H1 (cell line): Measurements from ENCODE around the gene ZHX3.

Experiments
- CTCF ChIP-seq, 3 experiments: IDR thresholded peaks; 1 replicate in 2 of 3; 2 replicates in 1 of 3; pipeline versions ENCODE4 v1.5.1 to v1.6.1; 2011; ENCODE audit warnings: low read length in 3 of 3, mild to moderate bottlenecking in 3 of 3, inconsistent platforms in 2 of 3, low read depth in 1 of 3, moderate library complexity in 1 of 3; ENCODE audit not compliant: insufficient read depth in 1 of 3; ENCODE audit errors: control extremely low read depth in 1 of 3
- EP300 ChIP-seq, 2 experiments: IDR thresholded peaks; 1 replicate in 1 of 2; 2 replicates in 1 of 2; pipeline ENCODE4 v1.6.1; 2011 to 2012; ENCODE audit warnings: low read depth in 2 of 2, low read length in 2 of 2, mild to moderate bottlenecking in 2 of 2, borderline replicate concordance in 1 of 2, inconsistent platforms in 1 of 2, moderate library complexity in 1 of 2
- EZH2 ChIP-seq: fragments of 200-600 bp; sonication (generic); IDR thresholded peaks from 2 replicates; pipeline ENCODE4 v1.7.1; 2012; ENCODE audit warnings: low read depth, mild to moderate bottlenecking, moderate library complexity, low read length, inconsistent platforms; ENCODE audit not compliant: severe bottlenecking
- GABPA ChIP-seq: IDR thresholded peaks from 2 replicates; pipeline ENCODE4 v1.6.1; 2011; ENCODE audit warnings: mild to moderate bottlenecking, low read length, moderate library complexity, borderline replicate concordance; ENCODE audit not compliant: insufficient read depth
- JUND ChIP-seq: IDR thresholded peaks from 2 replicates; pipeline ENCODE4 v1.6.1; 2011; ENCODE audit warnings: mild to moderate bottlenecking, improper control_type of control experiment, low read length
- KDM1A ChIP-seq: fragments of 200-600, 300-600 bp; sonication (generic); IDR thresholded peaks from 2 replicates; pipeline ENCODE4 v1.7.1; 2016; ENCODE audit warnings: mild to moderate bottlenecking, low read length, borderline replicate concordance
- RNF2 ChIP-seq: fragments of 200-900, 300-1000 bp; sonication (generic); IDR thresholded peaks from 2 replicates; pipeline ENCODE4 v1.7.1; 2016; ENCODE audit warnings: borderline replicate concordance, low read depth, mild to moderate bottlenecking, antibody characterized with exemption, low read length; ENCODE audit not compliant: poor library complexity, severe bottlenecking; ENCODE audit errors: missing control alignments
- SP2 ChIP-seq: IDR thresholded peaks from 2 replicates; pipeline ENCODE4 v1.6.1; 2012; ENCODE audit warnings: mild to moderate bottlenecking, low read length, inconsistent platforms
- SRF ChIP-seq: IDR thresholded peaks from 2 replicates; pipeline ENCODE4 v1.6.1; 2011; ENCODE audit warnings: mild to moderate bottlenecking, low read depth, low read length, moderate library complexity
- SUZ12 ChIP-seq: fragments of 200-600 bp; sonication (generic); IDR thresholded peaks from 2 replicates; pipeline ENCODE4 v1.6.1; 2012; ENCODE audit warnings: mild to moderate bottlenecking, inconsistent platforms, low read length, moderate library complexity, mixed read lengths
- USF2 ChIP-seq: IDR thresholded peaks from 2 replicates; pipeline ENCODE4 v1.6.1; 2011; ENCODE audit warnings: low read length, improper control_type of control experiment

GRCh38 chr20:41274152-41274551 lies 43.4 kb downstream of the ZHX3 start:
- no peak for TF ChIP-seq SP2
- no peak for TF ChIP-seq SUZ12
- no peak for TF ChIP-seq CTCF (IDR thresholded peaks at IDR 0.05; ENCODE audit: control extremely low read depth in 1 of 3, insufficient read depth in 1 of 3, low read depth in 1 of 3, low read length in 3 of 3)
- no peak for TF ChIP-seq USF2
- no peak for TF ChIP-seq RNF2
- no peak for TF ChIP-seq GABPA
- no peak for TF ChIP-seq EZH2
- no peak for TF ChIP-seq SRF
- no peak for TF ChIP-seq JUND
- no peak for TF ChIP-seq EP300 (IDR thresholded peaks at IDR 0.05; ENCODE audit: borderline replicate concordance in 1 of 2, low read depth in 2 of 2, low read length in 2 of 2)
- no peak for TF ChIP-seq KDM1A
